ENCODE results near the gene TMEM255B.
A peak's percentile ranks its signal among the peaks of the same experiment; 100 is the strongest.
"Not testable (repeated sequence)": the region's sequence is repeated elsewhere in the genome, so short reads cannot be mapped to it uniquely, and the experiment has no call there.

Gene TMEM255B

DNA sequence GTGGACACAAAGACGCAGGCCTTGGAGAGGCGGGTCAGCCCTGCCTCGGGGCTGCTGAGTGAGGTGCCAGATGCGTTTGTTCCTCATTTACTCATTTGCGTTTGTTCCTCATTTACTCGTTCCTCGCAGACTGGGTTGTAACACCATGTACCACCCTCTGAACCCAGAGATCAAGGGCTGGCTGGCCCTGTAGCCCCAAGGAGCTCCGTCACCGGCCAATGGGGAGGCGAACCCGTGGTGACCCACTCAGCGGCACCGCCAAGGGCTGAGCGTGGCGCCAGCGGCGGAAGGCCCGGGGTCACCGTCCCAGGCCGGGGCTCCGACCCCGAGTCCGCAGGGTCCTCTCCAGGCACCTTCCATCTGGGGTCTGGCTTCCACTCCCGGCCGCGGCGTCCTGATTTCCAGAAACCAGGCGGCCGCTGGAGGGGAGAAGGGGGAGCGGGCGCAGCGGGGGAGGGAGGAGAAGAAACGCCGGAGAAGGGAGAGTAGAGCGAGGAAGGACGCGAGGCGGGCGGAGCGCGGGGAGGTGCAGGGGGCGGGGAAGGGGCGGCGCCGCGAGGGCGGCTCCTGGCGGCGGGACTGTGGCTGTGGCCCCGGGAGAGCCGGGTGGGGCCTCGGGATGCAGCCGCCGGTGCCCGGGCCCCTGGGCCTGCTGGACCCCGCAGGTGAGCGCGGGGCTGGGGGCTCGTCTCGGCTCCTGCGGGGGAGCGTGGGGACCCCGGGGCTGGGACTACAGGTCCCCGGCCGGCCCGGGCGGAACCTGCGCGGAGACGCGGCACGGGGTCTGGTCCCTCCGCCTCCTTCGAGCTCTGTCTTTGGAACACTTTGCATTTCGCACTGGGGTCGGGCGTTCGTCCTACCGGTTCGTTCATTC is at the start of gene TMEM255B:
TMEM255B (plus strand) TSS at position 576 of the 874 bp plus-strand sequence; CDS start at position 620, 44 bp downstream.
- peak; percentile 65 for DNase-seq

DNA sequence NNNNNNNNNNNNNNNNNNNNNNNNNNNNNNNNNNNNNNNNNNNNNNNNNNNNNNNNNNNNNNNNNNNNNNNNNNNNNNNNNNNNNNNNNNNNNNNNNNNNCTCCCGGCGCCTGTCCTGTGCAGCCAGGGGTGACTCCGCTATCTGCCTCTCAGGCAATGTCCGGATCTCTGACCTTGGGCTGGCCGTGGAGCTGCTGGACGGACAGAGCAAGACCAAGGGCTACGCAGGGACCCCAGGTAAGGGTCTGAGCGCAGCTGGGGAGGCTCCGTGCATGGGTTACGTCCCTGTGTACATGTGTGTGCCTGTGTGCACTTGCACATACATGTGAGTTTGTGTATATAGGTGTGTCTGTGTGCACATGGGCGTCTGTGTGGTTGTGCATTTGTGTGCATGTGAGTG is 36.1 kb upstream of the TMEM255B start:
- DNase-seq = no peak

DNA sequence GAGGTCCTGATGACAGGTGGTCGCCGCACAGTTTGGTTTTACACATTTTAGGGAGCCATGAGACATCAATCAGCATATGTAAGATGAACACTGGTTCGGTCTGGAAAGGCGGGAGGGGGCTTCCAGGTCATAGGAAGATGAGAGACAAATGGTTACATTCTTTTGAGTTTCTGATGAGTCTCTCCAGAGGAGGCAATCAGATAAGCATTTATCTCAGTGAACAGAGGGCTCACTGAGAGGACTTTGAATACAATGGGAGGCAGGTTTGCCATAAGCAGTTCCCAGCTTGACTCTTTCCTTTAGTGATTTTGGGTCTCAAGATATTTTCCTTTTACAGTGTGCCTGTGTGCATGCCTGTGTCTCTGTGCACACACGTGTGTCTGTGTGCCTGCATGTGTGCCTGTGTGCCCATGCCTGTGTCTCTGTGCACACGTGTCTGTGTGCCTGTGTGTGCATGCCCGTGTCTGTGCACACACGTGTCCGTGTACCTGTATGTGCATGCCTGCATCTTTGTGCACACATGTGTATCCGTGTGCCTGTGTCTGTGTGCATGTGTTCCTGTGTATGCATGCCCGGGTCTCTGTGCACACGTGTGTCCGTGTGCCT is 35.5 kb upstream of the TMEM255B start:
- no peak for DNase-seq

DNA sequence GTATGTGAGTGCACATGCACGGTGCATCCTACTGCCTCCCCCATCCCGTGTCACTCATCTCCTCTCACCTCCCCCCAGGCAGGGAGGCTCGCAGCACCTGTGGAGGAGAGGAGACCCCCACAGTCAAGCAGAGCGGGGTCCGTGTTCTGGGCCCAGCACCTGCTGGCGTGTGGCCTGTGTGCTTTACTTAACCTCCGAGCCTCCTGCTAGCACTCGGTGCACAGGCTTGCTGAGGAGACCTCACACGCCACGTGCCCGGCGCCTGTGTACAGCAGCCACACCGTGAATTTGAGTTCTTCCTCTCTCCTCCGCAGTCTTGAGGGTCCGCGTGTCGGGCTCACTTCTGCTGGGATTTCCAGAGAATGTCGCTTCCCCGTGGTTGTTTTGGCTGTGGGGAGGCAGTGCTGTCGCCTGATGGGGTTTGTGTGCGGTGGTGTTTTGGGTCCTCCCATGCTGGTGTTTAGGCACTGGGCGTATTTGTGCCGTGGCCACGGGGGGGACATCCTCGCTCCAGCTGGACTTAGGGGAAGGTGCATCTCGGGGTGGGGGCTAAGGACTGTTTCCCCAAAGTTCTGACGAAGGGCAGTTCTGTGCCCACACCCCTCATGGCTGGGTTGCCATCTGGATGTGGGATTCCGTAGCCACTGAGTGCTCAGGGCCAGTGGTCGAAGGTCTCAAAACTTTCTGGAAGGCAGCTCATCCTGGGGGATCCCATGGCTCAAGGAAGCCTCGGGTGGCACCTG is 34.8 kb upstream of the TMEM255B start:
- DNase-seq = no peak

DNA sequence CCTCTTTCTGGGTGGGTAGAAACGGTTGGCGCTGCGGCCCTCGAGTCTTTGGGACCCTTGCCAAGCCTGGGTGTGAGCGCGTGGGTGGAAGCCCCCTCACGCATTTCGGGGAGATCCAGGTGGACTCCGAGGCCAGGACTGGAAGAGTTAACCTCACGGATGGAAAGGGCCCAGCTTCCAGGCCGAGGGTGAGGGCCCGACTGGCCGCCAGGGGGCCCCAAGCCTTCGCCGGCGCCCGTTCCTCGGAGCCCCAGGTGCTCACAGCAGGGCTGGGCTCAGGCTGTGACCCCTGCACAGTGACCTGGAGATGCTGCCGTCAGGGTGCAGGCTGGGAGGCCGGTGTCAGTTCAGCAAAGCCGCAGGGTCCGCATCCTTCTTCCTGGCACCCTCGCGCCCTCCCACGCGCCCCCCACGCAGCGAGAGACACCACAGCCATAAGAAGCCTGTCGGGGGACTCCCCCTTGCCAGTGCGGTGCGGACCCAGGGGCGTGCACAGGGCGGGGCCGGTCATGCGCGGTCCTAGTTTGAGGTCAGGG is 34.2 kb upstream of the TMEM255B start:
- DNase-seq = peak; percentile 85

DNA sequence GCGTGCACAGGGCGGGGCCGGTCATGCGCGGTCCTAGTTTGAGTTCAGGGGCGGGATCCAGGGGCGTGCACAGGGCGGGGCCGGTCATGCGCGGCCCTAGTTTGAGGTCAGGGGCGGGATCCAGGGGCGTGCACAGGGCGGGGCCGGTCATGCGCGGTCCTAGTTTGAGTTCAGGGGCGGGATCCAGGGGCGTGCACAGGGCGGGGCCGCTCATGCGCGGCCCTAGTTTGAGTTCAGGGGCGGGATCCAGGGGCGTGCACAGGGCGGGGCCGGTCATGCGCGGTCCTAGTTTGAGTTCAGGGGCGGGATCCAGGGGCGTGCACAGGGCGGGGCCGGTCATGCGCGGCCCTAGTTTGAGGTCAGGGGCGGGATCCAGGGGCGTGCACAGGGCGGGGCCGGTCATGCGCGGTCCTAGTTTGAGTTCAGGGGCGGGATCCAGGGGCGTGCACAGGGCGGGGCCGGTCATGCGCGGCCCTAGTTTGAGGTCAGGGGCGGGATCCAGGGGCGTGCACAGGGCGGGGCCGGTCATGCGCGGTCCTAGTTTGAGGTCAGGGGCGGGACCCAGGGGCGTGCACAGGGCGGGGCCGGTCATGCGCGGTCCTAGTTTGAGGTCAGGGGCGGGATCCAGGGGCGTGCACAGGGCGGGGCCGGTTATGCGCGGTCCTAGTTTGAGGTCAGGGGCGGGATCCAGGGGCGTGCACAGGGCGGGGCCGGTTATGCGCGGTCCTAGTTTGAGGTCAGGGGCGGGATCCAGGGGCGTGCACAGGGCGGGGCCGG is 33.5 kb upstream of the TMEM255B start:
- DNase-seq = peak; percentile 47

DNA sequence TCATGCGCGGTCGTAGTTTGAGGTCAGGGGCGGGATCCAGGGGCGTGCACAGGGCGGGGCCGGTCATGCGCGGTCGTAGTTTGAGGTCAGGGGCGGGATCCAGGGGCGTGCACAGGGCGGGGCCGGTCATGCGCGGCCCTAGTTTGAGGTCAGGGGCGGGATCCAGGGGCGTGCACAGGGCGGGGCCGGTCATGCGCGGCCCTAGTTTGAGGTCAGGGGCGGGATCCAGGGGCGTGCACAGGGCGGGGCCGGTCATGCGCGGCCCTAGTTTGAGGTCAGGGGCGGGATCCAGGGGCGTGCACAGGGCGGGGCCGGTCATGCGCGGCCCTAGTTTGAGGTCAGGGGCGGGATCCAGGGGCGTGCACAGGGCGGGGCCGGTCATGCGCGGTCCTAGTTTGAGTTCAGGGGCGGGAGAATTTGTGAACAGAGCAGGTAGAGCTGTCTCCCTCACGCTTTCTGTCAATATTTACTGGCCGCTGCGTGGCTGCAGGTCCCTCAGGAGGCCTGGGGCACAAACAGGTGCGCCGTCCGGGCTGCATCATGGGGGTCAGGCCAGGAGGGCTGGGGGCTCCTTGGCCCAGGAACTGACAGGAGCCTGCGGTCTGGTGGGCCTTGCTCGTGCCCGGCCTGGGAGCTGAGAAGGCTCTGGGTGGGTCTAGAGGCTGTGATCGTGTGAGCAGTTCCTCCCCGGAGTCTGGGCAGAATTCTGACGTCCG is 32.8 kb upstream of the TMEM255B start:
- DNase-seq = not testable (repeated sequence)

DNA sequence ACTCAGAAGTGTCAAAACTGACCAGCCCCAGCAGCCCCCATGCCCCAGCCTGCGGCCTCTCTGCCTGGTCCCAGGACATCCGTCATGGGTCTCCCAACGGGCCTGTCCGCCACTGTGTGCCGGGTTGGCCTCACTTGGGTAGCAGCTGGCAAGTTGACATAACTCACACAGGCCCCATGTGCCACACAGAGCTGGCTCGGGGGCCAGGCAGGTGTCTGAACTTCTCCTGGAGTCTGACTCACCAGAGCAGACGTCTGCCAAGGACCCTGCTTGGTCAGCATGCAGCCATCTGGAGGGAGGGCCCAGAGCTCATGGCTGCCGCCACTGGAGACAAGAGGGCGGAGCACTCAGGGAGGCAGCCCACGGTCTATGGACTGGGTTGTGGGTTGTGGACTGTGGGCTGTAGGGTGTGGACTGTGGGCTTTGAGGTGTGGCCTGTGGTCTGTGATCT is 32.0 kb upstream of the TMEM255B start:
- DNase-seq = no peak

DNA sequence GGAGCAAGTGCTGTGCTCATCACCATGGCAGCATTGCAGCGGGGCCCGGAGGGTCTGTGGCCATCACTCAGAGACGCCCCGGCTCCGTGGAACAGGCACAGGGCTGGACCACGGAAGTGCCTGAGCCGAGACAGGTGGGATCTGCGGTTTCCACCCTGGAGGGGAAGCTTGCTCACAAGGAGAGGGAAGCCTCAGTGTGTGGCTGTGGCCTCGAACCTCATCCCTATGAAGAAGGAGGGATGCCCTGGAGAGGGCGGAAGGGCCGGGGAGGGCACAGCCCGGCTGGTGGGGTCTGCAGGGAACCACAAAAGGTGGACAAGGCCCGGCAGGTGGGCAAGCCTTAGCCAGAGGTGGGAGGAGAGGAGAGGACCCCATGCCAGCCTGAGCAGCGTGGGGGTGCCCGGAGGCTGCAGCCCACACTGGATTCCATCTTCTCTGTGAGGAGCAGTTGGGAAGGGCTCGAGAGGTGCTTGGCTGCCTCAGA is 30.4 kb upstream of the TMEM255B start:
- DNase-seq = no peak

DNA sequence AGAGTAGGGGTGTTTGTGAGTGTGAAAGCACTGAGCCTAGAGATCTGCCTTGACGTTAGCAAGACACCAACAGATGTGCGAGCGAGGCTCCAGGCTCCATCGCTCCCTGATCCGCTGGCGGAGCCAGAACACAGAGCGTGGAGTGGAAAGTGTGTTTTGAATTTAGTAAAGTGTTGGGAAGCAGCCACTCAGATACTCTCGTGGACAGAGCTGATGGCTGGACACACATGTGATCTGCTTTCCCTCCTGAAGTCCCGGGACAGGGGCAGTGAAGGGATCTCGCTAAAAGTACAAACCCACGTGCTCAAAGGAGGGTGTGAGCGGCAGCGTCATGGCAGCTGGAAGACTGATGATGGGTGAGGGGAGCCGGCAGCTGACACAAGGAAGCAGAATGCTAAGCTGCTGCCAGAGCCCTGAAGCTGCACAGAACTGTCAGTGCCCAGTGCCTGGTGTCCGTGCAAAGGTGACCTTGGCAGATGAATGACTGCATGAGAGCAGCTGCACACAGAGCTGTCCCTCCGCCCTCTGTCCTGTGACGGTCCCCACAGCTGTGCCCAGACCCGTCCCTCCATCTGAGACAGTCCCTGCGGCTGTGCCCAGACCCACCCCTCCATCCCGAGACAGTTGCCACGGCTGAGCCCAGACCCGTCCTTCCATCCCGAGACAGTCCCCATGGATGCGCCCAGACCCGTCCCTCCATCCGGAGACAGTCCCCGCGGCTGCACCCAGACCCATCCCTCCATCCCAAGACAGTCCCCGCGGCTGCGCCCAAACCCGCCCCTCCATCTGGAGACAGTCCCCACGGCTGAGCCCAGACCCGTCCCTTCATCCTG is 29.6 kb upstream of the TMEM255B start:
- no peak for DNase-seq

DNA sequence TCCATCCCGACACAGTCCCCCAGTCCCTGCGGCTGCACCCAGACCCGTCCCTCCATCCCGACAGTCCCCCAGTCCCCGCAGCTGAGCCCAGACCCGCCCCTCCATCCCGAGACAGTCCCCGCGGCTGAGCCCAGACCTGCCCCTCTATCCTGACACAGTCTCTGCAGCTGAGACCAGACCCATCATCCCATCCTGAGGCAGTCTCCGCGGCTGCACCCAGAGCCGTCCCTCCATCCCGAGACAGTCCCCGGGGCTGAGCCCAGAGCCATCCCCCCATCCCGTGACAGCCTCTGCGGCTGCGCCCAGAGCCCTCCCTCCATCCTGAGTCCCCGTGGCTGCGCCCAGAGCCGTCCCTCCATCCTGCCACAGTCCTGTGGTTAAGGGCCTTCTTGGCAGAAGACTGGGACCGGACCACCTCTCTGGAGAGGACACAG is 28.8 kb upstream of the TMEM255B start:
- no peak for DNase-seq

DNA sequence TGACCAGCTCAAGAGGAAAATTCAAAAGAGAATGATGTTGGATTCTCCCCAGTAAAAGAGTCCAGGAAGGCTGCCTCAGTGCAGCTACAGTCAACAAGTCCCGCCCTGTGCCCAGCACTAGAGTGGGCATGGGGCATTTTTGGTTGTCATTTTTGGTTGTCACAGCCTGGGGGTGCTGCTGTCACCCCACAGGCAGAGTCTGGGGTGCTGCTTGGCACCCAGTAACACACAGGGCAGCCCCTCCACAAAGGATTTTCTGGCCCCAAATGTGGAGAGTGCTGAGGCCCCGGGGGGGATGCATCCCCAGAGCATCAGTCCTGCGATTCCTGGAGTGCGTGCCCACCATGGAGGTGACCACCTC is 28.2 kb upstream of the TMEM255B start:
- no peak for DNase-seq

DNA sequence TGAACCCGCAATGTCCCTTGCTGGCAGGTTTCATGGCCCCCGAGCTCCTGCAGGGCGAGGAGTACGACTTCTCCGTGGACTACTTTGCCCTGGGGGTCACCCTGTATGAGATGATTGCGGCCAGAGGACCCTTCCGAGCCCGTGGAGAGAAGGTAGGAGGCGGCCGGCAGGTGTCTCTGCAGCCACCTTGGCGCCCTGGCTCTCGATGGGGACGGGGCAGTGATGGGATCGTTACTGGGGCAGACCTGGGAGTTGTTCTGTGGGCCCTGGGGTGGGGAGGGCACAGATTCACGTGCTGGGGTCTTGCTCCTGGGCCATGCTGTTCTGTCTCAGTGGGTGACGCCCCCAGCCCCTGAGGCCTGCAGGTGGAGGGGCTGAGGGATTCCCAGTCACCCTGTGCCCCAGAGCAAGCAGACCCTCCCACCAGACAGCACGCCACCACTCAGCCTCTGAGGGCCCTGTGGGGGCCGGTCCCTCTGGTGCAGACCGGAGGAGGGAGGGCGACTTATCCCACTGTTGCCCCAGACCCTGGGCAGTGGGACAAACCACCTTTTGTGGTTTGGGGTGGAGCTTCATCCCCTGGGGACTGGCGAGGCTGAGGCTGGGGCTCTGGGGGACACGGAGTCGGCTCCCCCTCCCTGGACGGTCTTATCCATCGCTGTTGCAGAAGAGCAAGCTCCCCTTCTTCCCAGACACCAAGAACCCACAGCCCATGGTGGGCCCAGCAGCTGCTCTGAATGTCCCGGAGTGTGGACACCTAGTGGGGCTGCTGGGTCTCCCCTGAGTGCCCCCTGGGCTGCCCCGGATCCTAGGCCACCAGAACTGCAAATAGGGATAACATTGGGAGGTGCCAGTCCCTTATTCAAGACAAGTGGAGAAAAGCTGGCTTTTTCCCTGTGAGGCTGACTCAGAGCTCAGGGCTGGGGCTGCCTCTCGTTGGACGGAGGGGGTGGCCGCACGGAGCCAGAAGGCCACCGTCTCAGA is 27.5 kb upstream of the TMEM255B start:
- DNase-seq = no peak

DNA sequence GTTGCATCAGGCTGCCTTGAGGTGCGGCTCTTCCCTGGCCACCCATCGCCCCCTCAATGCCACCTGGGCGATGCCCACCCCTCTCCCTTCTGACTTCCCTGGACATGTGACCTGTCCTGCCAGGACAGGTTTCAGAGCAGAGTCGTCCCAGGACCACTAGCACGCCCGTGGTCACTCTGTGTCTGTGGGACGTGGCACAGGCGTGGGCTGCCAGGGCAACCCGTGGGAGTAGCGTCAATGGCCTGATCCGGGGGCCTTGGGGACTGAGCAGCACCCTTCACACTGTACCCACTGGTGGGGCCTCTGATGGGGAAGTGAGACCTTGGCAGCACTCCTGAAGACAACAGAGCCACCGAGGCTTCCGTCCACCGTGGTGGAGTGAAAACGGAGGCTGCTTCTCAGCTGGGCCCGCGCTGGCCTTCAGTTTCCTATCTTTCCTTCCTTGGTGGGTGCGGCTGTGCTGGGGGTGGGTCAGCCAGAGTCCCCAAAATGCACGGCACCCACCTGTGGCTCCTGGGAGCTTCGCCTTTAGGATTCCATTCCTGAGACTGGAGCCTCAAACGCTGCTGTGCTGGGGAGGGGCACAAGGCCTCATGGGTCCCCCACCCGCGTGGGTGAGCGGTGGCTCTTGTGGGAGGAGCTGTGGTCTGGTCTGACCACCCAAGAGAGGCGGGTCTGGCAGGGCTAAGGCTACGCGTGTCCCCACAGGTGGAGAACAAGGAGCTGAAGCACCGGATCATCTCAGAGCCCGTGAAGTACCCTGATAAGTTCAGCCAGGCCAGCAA is 26.7 kb upstream of the TMEM255B start:
- no peak for DNase-seq

DNA sequence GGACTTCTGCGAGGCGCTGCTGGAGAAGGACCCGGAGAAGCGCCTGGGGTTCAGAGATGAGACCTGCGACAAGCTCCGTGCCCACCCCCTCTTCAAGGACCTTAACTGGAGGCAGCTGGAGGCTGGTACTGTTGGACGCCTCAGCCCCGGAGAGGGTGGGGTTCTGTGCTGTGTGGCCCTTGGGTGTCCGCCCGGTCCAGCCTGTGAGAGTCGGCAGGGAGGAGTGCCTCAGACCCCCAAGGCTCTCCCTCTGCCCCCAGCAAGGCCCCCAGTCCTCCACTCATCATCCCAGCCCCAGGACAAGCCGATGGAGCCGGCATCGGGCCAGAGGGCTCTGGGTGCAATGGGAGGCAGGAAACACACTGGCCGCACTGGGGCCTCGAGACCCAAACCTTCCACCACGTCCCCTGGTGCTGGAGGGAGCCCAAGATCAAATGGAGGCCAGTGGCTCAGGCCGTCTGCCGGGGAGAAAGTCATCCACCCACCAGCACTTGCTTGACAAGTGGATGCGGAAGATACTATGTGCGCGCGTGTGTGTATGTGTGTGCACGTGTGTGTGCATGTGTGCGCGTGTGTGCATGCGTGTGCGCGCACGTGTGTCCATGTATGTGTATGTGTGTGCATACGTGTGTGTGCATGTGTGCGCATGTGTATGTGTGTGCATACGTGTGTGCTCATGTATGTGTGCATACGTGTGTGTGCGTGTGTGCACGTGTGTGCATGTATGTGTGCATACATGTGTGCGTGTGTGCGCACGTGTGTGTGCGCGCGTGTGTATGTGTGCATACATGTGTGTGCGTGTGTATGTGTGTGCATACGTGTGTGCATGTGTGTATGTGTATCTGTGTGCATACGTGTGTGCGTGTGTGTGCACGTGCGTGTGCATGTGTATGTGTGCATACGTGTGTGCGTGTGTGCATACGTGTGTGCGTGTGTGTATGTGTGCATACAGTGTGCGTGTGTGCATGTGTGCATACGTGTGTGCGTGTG is 25.8 kb upstream of the TMEM255B start:
- no peak for DNase-seq

DNA sequence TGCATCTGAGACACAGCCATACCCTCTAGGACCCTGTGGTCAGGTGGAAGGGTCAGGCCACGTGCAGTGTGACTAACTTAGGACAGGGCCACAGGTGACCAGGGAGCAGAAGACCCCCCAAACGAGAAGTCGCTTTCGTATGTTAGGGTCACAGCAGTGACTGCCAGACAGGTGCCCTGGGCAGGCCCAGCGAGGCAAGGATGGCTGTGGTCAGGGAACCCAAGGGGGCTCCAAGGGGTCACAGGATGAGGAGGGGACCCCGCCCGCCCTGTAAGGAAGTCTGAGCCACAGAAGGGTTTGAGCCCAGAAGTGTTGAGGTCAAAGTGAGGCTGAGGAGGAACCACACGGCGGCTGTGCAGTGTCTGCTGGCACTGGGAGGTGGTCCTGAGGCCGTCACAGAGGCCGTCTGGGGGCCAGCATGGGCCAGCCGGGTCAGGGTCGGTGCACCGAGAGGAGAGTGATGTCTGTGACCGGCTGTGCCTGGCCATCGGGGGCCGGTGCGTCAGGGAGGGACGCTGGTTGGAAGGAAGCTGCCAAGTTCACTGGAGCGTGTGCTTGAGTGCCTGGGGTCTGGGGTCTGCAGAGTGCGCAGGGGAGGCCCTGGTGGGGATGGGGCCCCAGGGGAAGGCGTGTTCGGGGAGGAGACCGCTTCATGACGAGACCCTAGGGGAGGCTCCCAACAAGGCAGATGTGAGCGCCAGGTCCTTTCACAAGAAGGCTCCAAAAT is 24.8 kb upstream of the TMEM255B start:
- no peak for DNase-seq

DNA sequence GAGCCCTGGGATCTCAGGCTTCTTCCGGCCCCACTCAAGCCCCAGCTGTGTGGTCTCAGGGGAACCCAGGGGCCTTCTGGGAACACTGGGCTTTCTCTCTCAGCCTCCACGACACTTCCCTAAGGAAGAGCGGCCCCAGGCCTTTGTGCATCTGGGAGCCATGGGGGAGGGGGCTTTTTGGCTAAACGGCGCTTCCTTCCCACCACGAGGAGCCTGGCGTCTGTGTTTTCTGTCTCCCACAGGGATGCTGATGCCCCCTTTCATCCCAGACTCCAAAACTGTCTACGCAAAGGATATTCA is 24.2 kb upstream of the TMEM255B start:
- DNase-seq = no peak
